GM12873 (cell line): ENCODE measurements around the gene ANXA4.

Experiments
- TF ChIP-seq, protein P1 (sequence below): IDR thresholded peaks from 2 replicates; pipeline ENCODE4 v1.5.1; 2012; ENCODE audit warnings: low read depth, mild to moderate bottlenecking, moderate library complexity, low read length, control low read depth; ENCODE audit not compliant: insufficient read depth; ENCODE audit errors: missing control alignments

ANXA4 gene

DNA sequence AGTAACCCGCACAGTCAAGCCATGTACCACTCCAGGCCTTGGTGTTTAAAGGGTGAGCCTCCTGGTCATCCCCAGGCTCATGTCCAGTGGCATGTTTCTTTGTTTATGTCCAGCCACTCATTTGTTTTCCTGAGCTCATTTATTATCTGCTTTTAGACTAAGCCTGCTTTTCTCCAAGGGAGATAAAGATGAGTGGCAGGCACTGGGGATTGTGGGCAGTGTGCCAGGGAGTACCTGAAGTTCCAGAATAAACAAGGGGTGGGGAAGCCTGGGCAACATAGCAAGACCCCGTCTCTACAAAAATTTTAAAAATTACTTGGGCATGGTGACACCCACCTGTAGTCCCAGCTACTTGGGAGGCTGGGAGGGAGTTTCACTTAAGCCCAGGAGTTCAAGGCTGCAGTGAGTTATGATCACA, 1.9 kb downstream of the ANXA4 start:
- TF ChIP-seq, protein P1, sequence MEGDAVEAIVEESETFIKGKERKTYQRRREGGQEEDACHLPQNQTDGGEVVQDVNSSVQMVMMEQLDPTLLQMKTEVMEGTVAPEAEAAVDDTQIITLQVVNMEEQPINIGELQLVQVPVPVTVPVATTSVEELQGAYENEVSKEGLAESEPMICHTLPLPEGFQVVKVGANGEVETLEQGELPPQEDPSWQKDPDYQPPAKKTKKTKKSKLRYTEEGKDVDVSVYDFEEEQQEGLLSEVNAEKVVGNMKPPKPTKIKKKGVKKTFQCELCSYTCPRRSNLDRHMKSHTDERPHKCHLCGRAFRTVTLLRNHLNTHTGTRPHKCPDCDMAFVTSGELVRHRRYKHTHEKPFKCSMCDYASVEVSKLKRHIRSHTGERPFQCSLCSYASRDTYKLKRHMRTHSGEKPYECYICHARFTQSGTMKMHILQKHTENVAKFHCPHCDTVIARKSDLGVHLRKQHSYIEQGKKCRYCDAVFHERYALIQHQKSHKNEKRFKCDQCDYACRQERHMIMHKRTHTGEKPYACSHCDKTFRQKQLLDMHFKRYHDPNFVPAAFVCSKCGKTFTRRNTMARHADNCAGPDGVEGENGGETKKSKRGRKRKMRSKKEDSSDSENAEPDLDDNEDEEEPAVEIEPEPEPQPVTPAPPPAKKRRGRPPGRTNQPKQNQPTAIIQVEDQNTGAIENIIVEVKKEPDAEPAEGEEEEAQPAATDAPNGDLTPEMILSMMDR = no peak

DNA sequence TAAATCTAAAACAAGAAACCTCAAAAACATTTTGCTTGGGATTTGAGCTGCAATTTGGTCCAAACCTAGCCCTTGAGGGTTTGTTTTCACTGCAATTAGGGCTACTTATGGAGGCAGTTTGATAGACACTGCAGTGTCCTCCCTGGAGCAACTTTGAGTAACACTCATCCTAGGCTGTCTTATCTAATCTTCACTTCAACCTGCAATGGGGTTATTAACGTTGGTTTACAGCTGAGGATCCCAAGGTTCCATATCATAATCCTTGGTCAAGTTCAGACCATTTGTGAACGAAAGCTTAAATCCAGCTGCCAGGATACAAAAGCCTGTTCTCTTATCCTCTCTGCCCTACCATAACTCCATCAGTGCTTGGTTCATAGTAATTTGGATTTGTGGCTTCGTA, 2.5 kb downstream of the ANXA4 start:
- TF ChIP-seq, protein P1 = no peak

DNA sequence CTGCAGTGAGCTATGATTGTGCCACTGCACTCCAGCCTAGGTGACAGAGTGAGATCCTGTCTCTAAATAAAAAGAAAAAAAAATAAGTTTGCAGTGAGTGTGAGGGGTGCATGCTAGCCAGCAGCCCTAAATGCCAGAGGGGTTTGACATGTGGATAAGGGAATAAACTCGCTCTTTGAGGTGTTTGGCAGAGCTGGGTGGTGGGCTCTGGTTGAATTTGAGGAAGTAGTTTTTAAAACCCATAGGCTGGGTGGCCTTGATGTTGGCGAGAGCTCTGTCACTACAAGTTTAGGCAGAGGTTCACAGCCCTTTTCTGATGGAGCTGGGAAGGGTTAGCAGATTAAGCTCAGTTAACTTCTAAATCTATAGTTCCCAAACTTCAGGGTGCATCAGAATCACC, 3.1 kb downstream of the ANXA4 start:
- TF ChIP-seq, protein P1 = no peak

DNA sequence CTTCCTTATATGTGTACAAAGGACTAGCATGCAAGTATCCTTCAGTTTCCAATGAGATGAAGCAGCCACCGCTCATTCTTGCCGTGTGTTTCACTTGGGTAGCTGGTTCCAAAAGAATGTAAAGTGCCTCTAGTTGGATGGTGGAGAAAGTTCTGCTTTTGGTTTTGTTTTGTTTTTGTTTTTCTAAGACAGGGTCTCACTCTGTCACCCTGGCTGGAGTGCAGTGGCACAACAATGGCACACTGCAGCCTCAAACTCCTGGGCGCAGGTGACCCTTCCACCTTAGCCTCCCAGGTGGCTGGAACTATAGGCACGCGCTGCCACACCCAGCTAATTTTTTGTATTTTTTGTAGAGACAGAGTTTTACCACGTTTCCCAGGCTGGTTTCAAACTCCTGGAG, 8.3 kb downstream of the ANXA4 start:
- TF ChIP-seq, protein P1 = no peak

DNA sequence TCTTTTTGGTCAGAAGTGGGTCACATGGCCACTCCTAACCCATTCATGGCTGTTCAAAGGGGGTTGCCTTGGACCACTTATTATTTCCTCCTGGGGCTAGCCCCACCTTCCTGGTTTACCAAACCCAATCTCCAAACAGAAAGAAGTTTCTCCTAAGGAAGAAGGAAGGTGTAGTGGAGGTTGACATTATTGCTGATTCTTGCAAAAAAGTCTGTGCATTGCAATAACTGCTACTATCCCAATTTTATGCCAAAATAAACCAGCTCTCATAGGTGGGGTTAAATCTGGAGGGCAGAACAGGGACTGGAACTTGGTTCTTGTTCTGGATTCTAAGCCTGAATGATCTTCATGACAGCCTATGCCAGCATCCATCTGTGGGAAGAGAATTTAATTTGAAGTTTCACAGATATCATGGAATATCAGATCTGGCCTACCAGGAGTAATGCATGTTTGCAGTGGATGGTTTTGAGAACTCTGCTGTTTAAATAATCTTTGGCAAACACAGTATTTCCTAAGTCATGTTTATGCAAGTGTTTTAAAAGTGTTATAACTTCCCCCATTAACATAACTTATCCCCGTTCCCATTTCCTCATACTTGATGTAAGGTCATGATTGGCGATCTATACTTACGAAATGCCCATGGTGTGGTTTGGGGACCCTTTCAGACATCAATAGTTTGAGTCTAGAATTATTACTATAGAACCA, 11.9 kb downstream of the ANXA4 start:
- TF ChIP-seq, protein P1 = no peak

DNA sequence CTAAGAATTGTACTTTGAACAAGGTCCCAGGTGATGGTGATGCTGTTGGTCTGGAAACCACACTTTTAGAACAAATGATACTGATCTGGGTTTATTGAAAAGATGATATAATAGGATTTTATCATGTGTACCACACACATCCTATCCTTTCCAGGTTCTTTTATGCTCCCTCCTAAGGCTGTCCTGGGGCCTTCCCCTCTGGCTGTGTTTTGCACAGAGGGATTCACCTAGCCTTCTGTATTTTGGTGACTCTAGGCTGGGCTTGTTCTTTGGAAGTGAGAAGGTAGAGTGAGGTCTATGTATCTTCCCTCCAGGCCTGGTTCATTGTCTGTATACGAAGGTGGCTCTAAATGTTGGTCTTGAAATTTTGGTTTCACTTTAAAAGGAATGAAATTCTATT, 12.7 kb downstream of the ANXA4 start:
- TF ChIP-seq, protein P1 = no peak

DNA sequence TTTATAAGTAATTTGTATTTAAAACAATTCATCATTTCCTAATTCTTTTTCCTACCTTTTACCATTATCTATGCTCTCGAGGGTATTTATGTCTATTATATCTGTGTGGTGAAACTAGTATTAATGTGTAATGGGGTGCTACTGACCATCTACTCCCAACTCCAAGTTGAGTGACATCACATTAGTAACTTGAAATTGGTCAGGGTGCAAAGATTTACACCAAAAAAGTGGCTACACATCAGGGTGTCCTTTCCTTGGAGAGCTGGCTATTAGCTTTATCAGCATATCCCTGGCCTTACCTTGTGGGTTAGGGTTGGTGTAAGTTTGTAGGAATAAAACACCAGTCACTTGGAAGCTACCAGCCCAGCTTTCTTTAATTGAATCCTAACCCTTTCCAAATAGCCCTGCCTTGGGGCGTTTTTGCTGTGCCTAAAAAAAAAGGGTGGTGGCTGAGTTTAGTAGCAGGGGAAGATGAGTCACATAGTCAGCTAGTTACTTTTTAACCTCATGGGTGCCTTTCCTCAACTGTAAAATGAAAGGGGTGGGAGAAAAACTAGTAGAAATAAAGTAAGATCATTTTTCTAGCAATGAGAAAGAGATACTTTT, 14.0 kb downstream of the ANXA4 start:
- TF ChIP-seq, protein P1 = no peak
